Activated CD4-positive, CD25-positive, alpha-beta regulatory T cell treated with anti-CD3 and anti-CD28 coated beads, Interleukin-2, amount 50 U/mL, for 16 hours (primary cell): ENCODE data around the gene MARCHF5.
"Not testable (repeated sequence)": the region's sequence is repeated elsewhere in the genome, so short reads cannot be mapped to it uniquely, and the experiment has no call there.

Experiments
- DNase-seq: peaks from one replicate; pipeline ENCODE4 v3.0.0-alpha.2; 2020; ENCODE audit warnings: low read depth, low spot score

The MARCHF5 gene

GRCh38 chr10:92305133-92306072, 14.4 kb downstream of the MARCHF5 start:
- DNase-seq, result no peak

GRCh38 chr10:92309272-92309671, 18.3 kb downstream of the MARCHF5 start:
- DNase-seq, result no peak

GRCh38 chr10:92313750-92314149, 22.8 kb downstream of the MARCHF5 start:
- no peak for DNase-seq

DNA sequence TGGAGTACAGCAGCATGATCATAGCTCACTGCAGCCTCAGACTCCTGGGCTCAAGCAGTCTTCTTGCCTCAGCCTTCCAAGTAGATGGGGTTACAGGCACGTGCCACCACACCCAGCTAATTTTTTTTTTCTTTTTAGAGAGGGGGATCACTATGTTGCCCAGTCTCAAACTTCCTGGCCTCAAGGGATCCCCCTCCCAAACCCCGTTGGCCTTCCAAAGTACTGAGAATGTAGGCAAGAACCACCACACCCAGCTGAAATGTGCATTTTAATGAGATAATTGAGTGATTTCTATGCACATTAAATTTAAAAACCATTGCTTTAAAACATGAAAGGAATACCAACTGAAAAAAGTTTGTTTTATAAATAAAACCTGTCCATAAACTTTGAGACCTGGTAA, 25.6 kb downstream of the MARCHF5 start:
- no peak for DNase-seq

DNA sequence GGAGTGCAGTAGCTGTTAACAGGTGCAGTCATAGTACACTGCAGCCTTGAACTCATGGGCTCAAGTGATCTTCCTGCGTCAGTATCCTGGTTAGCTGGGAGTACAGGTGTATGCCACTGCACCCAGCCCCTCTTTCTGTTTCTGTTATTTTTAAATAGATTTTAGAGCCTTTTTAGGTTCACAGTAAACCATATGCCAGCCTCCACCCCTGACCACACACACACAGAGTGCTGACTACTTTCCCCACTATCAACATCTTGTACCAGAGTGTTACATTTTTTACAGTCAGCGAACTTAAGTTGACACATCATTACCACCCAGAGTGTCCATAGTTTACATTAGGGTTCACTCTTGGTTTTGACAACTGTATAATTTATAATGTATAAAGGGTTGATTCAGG, 32.1 kb downstream of the MARCHF5 start:
- DNase-seq, result no peak

- DNase-seq, result no peak
Observed at GRCh38 chr10:92327445-92328433, 36.8 kb downstream of the MARCHF5 start.

- DNase-seq, result no peak
Observed at GRCh38 chr10:92328993-92329392, 38.0 kb downstream of the MARCHF5 start.

DNA sequence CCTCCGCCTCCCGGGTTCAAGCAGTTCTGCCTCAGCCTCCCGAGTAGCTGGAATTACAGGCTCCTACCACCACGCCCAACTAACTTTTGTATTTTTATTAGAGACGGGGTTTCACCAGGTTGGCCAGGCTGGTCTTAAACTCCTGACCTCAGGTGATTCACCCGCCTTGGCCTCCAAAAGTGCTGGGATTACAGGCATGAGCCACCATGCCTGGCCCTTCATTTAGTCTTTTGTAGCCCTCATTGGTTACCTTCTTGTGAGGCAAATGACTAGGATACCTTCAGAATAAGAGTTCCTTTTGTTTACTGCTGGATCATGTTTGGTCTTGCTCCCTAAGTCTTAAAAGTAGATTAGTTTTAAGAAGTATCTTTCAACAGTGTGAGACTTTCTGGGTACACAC, 39.0 kb downstream of the MARCHF5 start:
- DNase-seq, result not testable (repeated sequence)

GRCh38 chr10:92342796-92343195, 51.8 kb downstream of the MARCHF5 start:
- DNase-seq, result no peak

DNA sequence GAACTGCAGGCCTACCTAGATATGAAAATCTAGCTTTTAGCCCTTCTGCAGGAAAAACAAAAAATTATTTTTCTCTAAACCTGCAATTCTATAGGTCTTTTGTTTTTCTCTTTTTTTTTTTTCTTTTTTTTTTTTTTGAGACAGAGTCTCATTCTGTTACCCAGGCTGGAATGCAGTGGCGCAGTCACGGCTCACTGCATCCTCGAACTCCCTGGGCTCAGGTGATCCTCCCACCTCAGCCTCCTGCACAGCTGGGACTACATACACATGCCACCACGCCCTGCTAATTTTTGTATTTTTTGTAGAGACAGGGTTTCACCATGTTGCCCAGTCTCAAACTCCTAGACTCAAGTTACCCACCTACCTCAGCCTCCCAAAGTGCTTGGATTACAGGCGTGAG, 54.6 kb downstream of the MARCHF5 start:
- not testable (repeated sequence) for DNase-seq

DNA sequence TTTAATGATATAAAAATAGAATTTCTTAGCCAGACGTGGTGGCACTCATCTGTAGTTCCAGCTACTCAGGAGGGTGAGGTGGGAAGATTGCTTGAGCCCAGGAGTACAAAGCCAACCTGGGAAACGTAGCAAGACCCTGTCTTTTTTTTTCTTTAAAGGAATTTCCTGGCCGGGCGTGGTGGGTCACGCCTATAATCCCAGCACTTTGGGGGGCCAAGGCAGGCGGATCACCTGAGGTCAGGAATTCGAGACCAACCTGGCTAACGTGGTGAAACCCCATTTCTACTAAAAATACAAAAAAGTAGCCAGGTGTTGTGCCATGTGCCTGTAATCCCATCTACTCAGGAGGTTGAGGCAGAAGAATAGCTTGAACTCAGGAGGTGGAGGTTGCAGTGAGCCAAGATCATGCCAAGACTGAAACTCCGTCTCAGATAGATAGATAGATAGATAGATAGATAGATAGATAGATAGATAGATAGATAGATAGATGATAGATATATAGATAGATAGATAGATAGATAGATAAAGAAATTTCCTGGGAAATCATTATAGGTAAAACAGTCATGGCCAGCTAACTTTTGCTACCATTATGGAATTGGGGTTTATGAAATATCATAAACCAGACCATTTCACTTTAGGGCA, 56.2 kb downstream of the MARCHF5 start:
- not testable (repeated sequence) for DNase-seq

- DNase-seq, result no peak
Observed at GRCh38 chr10:92350411-92350810, 59.4 kb downstream of the MARCHF5 start.

DNA sequence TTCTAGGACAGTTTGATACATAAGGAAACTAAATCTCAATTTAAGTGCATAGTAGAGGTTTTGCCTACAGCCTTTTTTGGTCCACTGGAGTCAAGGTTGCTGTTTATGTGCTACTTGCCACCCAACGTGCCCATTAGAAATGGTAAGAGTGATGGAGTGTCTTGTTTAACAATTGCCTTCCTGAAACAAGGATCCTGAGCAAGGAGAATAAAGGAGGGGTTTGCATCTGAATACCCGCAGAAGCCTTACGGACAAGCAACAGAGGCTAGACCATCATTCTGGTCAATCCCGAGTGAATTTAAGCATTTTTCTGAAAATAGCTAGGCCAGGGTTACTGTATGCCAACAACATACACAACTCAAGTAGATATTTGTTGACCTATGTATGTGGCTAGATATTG, 63.6 kb downstream of the MARCHF5 start:
- no peak for DNase-seq

- DNase-seq, result no peak
Observed at GRCh38 chr10:92356041-92356440, 65.1 kb downstream of the MARCHF5 start.

DNA sequence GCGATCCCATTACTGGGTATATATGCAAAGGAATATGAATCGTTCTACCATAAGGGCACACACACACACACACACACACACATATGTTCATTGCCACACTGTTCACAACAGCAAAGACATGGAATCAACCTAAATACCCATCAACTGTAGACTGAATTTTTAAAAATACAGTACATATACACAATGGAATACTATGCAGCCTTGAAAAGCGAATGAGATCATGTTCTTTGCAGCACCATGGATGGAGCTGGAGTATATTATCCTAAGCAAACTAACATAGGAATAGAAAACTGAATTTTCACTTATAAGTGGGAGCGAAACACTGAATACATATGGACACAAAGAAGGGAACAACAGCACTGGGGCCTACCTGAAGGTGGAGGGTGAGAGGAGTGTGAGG, 72.5 kb downstream of the MARCHF5 start:
- DNase-seq, result no peak

- no peak for DNase-seq
Observed at GRCh38 chr10:92366412-92367021, 75.5 kb downstream of the MARCHF5 start.

- no peak for DNase-seq
Observed at GRCh38 chr10:92377962-92378361, 87.0 kb downstream of the MARCHF5 start.

GRCh38 chr10:92381543-92381954, 90.6 kb downstream of the MARCHF5 start:
- DNase-seq, result no peak

DNA sequence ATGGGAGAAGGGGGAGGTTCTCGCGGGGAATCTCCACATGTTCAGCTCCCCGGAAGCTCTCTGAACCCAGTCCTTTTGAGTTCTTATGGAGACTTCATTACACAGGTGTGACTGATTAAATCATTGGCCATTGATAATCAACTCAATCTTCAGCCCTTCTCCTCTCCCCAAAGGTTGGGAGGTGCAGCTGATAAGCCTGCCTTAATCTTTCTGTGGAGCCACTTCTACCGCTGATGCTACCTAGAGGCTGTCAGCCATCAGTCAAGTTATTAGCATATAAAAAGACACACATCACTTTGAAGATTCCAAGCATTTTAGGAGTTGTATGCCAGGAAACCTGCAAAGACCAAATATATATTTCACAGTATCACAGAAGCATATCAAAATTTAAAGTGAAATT, 91.7 kb downstream of the MARCHF5 start:
- no peak for DNase-seq

- DNase-seq, result no peak
Observed at GRCh38 chr10:92384741-92385140, 93.8 kb downstream of the MARCHF5 start.

GRCh38 chr10:92385831-92386230, 94.9 kb downstream of the MARCHF5 start:
- DNase-seq, result no peak
